Activated CD4-positive, alpha-beta T cell treated with anti-CD3 and anti-CD28 coated beads, Interleukin-2, amount 10 ng/mL, durations not matched to agents 7 days and 5 days (primary cell): Measurements from ENCODE around the gene FBXO7. TPM values are rescaled to one million over a fixed set of nuclear protein-coding genes. Genes with fewer than 3 reads are reported as not detected.

ENCODE experiments used
- total RNA-seq, 2 experiments: library from RNA; stranded (reverse); gene quantifications; one replicate each; pipeline ENCODE4 v1.2.3, GENCODE V29; 2021

FBXO7 gene
- total RNA-seq, 2 experiments from 2014 or later, result 92.6 to 103 TPM

Other genes with a start within 250 kb of the FBXO7 start
- gene SLC5A4, start 219.5 kb upstream of the FBXO7 start, total RNA-seq, result not detected
- gene RFPL3, start 116.9 kb upstream of the FBXO7 start, total RNA-seq, result not detected
- gene RTCB, start 62.6 kb upstream of the FBXO7 start, total RNA-seq, result 10 to 100 TPM; 49.1 to 58.5 TPM
- gene BPIFC, start 10.4 kb upstream of the FBXO7 start, total RNA-seq, result not detected